Raji (cell line): Measurements from ENCODE around the gene RNU4-1.

Experiments used
- POLR2A ChIP-seq: IDR thresholded peaks from 2 replicates; pipeline ENCODE4 v1.6.1; 2011; ENCODE audit warnings: low read depth, low read length, control low read depth; ENCODE audit not compliant: insufficient read depth

RNU4-1 gene

DNA sequence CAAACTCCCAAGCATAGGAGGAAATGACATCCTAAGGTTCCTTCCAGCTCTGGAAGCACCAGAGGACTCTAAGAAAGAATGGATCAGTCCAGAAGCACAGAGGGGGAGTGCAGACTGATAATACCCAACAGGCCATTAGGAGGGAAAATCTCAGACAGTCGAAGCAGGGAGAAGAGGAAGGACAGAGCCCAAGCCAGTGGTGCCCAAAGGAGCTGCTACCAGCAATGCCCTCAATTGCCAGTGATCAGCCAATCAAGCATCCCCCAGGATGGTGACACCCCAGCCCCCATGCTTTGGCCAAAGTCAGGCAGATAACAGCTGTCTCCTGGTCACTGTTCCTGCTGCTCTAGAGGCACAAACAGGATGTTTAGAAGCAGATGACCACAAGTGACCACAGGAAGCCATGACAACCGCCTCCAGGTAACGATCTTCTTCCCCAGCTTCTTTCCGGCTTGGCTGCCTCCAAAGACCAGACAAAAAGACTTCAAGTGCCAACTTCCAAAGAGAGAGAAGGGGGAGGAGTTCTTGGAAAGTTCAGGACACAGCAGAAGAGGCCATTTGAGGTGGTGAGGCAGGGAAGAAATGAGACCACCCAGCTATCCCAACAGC, 43.7 kb downstream of the RNU4-1 start:
- no peak for TF ChIP-seq POLR2A

DNA sequence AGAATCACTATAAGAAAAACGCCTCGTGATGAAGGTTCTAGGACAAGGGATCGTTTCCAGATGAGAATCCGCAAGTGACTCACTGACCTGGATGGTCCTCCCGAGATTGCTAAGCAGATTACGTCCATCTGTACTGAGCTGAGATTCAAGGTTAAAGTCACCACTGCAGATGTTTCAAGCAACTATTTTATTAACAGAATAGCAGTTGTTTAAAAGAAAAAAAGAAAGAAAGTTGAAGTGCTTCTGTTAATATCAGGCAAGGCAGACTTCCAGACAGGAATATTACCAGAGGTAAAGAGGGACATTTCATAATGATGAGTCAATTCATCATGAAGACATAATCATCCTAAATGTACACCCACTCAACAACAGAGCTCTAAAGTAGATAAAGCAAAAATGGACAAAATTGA, 45.4 kb downstream of the RNU4-1 start:
- no peak for TF ChIP-seq POLR2A

DNA sequence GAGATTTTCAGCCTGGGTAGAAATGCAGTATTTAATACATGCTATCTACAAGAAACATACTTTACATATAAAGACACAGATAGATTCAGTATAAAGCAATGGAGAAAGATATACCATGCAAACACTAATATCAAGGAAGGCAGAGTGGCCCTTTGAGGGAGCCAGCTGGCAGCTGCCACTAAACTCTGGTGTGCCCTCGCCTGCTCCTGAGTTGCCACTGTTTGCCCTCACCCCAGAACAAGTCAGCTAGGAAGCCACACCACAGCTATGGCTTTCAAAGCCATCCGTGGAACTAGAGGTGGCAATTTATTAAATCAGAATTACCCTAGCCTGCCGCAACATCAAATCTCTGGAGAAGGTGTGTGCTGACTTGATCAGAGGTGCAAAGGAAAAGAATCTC, 45.9 kb downstream of the RNU4-1 start:
- TF ChIP-seq POLR2A: no peak
